Activated naive CD8-positive, alpha-beta T cell (primary cell): ENCODE data around the gene ACSBG1.

Source experiments
- H3K27ac Mint-ChIP-seq: one replicate; pipeline ENCODE4 v1.8.0; 2021; ENCODE audit warnings: mixed read lengths
- H3K27me3 Mint-ChIP-seq: one replicate; pipeline ENCODE4 v1.8.0; 2021; ENCODE audit warnings: mixed read lengths
- H3K36me3 Mint-ChIP-seq: one replicate; pipeline ENCODE4 v1.8.0; 2021; ENCODE audit warnings: mixed read lengths
- H3K4me1 Mint-ChIP-seq: one replicate; pipeline ENCODE4 v1.8.0; 2021; ENCODE audit warnings: low read depth, mixed read lengths
- H3K4me3 Mint-ChIP-seq: one replicate; pipeline ENCODE4 v1.8.0; 2021; ENCODE audit warnings: mild to moderate bottlenecking, mixed read lengths
- H3K9me3 Mint-ChIP-seq: one replicate; pipeline ENCODE4 v1.8.0; 2021; ENCODE audit warnings: low read depth, mixed read lengths

Gene ACSBG1

DNA sequence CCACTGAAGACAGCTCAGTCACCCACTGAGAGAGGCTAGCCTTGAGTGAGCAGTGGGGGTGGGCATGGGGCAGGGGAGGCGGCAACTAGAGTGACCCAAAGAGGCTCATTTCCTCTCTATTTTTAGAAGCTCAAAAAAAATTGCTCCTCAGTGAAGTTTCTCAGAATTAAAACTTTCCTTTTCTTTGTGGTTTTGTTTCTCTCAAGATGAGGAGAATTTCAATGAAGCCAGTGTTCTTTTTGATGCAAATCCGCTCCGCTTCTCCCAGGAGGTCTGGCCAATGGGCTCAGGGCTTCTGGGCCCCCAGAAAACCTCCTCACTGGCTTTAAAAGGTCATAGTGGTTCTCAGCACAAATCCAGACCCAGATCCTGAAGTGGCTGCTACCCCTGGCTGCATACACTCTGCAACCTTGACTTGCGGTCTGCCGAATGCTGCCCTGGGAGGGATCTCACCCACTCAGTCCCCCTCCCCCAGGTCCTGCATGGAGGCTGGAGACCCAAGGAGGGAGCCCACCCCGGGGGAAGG is at the start of gene ACSBG1:
Gene ACSBG1 (minus strand): TSS at position 51 of the 526 bp plus-strand sequence. CDS start 64 bp downstream, outside the sequence.
- Mint-ChIP-seq H3K4me3 (no peak within 1 kb of the TSS), H3K4me1 (no peaks in the 10 kb centered on the region), H3K27me3 (peaks cover 4% of the 10 kb centered on the region), H3K9me3 (no peaks in the 10 kb centered on the region), H3K27ac (no peak within 1 kb of the TSS), H3K36me3 (no peaks in the 10 kb centered on the region)

DNA sequence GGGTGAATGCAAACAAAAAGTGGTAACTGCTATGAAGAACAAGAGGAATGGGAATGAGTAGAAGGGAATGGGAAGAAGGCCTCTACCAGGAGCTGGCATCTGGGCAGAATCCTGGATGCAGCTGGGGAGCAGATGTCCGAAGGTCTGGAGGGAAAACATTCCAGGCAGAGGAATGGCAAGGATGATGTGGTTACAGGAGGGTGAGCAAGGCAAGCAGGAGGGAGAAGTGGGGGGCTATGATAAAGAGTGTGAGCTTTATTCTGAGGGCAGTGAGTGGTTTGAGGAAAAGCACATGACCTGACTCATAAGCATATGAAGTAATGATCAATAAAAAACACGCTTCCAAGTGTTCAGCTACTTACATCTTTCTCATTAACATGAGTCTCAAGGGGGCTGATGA is 48.0 kb upstream of the ACSBG1 start:
- Mint-ChIP-seq H3K4me1 (no peaks in the 10 kb centered on the region), H3K36me3 (peaks cover 3% of the 10 kb centered on the region), H3K27me3 (no peaks in the 10 kb centered on the region), H3K4me3 (no peak overlapping the region), H3K9me3 (no peaks in the 10 kb centered on the region), H3K27ac (no peak overlapping the region)

GRCh38 chr15:78280319-78281072 is 46.1 kb upstream of the ACSBG1 start:
- H3K27me3 Mint-ChIP-seq: no peaks in the 10 kb centered on the region
- H3K27ac Mint-ChIP-seq: no peak overlapping the region
- H3K4me1 Mint-ChIP-seq: no peaks in the 10 kb centered on the region
- H3K4me3 Mint-ChIP-seq: no peak overlapping the region
- no peaks in the 10 kb centered on the region for H3K9me3 Mint-ChIP-seq
- H3K36me3 Mint-ChIP-seq: peaks cover 2% of the 10 kb centered on the region

DNA sequence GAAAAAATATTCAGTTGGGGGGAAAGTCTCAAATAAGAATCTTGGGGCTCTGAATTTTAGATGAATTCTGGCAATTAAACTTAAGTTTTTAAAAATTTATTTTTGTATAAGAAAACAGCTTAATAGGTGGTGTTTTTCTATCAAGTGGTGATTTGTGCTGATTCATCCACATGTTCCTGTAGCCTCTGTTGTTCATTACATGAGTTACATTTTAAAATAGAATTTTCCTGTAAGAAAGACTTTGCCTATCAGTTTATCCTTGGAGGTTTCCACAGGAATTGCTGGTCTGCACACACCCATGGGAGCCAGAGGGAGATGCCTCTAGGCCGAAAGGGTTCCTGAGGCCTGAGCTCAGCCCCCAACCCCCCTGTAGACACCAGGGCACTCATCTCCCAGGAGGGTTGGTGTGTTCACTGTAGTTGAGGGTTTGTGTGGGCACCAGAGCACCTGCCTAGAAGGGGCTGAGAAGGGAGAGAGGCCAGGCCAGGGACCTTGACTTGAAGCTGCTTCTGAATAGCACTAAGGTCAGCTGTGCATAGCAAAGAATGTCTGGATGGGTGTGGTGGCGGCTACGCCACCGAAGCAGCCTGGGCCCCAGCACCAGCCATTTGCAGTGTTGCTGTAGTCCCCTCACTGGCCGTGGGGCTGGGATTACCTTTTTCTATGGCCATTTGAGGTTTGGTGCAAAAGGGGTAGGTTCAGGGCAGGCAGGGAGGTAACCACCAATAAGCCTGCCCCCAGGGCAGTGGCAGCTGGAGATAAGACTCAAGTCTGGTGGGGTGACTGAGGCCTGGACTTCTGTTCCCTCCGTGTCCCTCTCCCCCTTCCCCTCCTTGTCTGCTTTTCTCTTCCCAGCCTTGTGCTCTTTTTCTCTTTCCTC is 41.9 kb upstream of the ACSBG1 start:
- Mint-ChIP-seq H3K4me3 (no peak overlapping the region), H3K27ac (peak overlapping the region; percentile 22), H3K36me3 (peaks cover 2% of the 10 kb centered on the region), H3K4me1 (no peaks in the 10 kb centered on the region), H3K9me3 (no peaks in the 10 kb centered on the region), H3K27me3 (no peaks in the 10 kb centered on the region)

GRCh38 chr15:78274994-78275393 is 40.6 kb upstream of the ACSBG1 start:
- no peaks in the 10 kb centered on the region for H3K27me3 Mint-ChIP-seq
- no peaks in the 10 kb centered on the region for H3K4me1 Mint-ChIP-seq
- H3K9me3 Mint-ChIP-seq: no peaks in the 10 kb centered on the region
- peaks cover 2% of the 10 kb centered on the region for H3K36me3 Mint-ChIP-seq
- no peak overlapping the region for H3K27ac Mint-ChIP-seq
- no peak overlapping the region for H3K4me3 Mint-ChIP-seq

- H3K9me3 Mint-ChIP-seq: no peaks in the 10 kb centered on the region
- no peak overlapping the region for H3K4me3 Mint-ChIP-seq
- peak overlapping the region; percentile 12 for H3K27ac Mint-ChIP-seq
- peaks cover 6% of the 10 kb centered on the region for H3K4me1 Mint-ChIP-seq
- no peaks in the 10 kb centered on the region for H3K27me3 Mint-ChIP-seq
- H3K36me3 Mint-ChIP-seq: no peaks in the 10 kb centered on the region
Observed at GRCh38 chr15:78272776-78273175, 38.4 kb upstream of the ACSBG1 start.

- Mint-ChIP-seq H3K27me3 (no peaks in the 10 kb centered on the region), H3K4me3 (no peak overlapping the region), H3K4me1 (peaks cover 10% of the 10 kb centered on the region), H3K27ac (no peak overlapping the region), H3K36me3 (no peaks in the 10 kb centered on the region), H3K9me3 (no peaks in the 10 kb centered on the region)
Observed at GRCh38 chr15:78272316-78272715, 38.0 kb upstream of the ACSBG1 start.

DNA sequence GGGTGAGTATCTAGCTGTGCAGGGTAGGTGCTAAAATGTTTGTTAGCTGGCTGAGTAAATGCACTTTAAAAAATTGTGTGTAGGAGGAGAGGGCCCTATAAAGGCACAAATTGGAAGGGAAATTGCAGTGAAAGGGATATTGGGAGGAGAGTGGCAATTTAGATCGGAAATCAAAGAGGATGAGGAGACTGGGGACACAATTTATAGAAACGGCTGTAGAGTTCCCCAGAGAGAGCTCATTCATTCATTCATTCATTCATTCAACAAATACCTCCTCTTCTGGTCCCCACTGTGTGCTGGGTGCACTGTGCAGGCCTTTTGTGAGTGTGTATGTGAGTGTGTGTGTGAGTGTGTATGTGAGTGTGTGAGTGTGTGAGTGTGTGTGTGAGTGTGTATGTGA is 32.4 kb upstream of the ACSBG1 start:
- Mint-ChIP-seq H3K36me3 (peaks cover 3% of the 10 kb centered on the region), H3K27ac (peak overlapping the region; percentile 19), H3K4me3 (peak overlapping the region; percentile 89), H3K9me3 (no peaks in the 10 kb centered on the region), H3K27me3 (no peaks in the 10 kb centered on the region), H3K4me1 (peaks cover 32% of the 10 kb centered on the region)

DNA sequence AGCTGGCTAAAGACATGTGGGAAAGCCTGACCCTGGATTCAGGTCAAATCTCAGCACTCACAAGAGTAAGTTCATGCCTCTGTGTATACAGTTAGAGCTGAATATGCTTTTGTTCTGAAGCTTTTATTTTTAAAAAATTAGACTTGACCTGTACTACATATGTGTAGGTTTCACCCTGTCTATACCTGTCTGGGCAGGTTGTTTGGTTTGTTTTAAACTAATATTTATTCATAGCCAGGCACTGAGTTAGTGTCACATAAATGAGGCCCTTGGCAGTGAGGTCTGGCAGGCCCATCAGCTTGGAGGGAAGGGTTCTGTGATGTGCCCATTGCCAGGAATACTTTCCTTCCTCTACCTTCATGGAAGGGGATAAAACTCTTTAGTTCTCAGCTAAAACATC is 31.9 kb upstream of the ACSBG1 start:
- Mint-ChIP-seq H3K27me3 (no peaks in the 10 kb centered on the region), H3K4me3 (peak overlapping the region; percentile 89), H3K4me1 (peaks cover 32% of the 10 kb centered on the region), H3K27ac (peak overlapping the region; percentile 92), H3K36me3 (peaks cover 3% of the 10 kb centered on the region), H3K9me3 (no peaks in the 10 kb centered on the region)

- H3K9me3 Mint-ChIP-seq: no peaks in the 10 kb centered on the region
- H3K27me3 Mint-ChIP-seq: no peaks in the 10 kb centered on the region
- peak overlapping the region; percentile 92 for H3K27ac Mint-ChIP-seq
- peaks cover 32% of the 10 kb centered on the region for H3K4me1 Mint-ChIP-seq
- H3K4me3 Mint-ChIP-seq: peak overlapping the region; percentile 89
- H3K36me3 Mint-ChIP-seq: peaks cover 3% of the 10 kb centered on the region
Observed at GRCh38 chr15:78265752-78266224, 31.4 kb upstream of the ACSBG1 start.

DNA sequence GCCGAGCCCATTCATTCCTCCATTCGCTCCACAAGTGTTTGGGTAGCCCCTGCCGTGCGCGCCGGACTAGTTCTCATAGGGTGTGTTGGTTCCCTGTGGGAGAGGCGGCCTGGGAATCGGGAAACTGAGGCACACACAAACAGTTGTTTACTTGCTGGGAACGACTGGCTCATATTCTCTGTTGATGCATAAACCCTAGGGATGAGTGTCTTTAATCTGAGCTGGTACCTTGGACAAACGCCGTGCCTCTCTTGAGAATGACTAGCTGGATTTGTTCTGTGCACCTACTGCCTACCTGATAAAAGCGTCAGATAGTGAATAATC is 30.7 kb upstream of the ACSBG1 start:
- Mint-ChIP-seq H3K4me1 (peaks cover 32% of the 10 kb centered on the region), H3K36me3 (peaks cover 3% of the 10 kb centered on the region), H3K4me3 (peak overlapping the region; percentile 89), H3K27ac (peak overlapping the region; percentile 92), H3K9me3 (no peaks in the 10 kb centered on the region), H3K27me3 (no peaks in the 10 kb centered on the region)

GRCh38 chr15:78264304-78265136 is 30.2 kb upstream of the ACSBG1 start, which contains the start of gene DNAJA4:
DNAJA4 (plus strand) TSS chr15:78264562; CDS start chr15:78264764, 202 bp downstream.
- Mint-ChIP-seq H3K27ac (peak within 1 kb of the TSS; percentile 92), H3K27me3 (no peaks in the 10 kb centered on the region), H3K4me1 (peaks cover 30% of the 10 kb centered on the region), H3K9me3 (no peaks in the 10 kb centered on the region), H3K36me3 (peaks cover 3% of the 10 kb centered on the region), H3K4me3 (peak within 1 kb of the TSS; percentile 89)

DNA sequence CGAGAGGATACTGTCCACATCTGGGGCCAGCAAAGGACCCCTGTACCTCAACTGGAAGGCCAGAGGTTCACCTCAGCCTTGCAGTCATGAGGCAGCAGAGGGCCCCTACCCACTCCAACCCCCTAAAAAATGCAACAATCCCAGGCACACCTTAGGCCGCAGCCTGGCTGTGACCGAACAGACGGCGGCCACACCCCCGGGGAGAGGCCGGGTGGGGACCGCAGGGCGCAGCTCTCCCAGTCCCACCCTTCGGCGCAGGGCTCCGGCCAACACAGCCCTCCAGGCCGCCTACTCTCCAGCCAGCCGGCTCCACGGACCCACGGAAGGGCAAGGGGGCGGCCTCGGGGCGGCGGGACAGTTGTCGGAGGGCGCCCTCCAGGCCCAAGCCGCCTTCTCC is 29.5 kb upstream of the ACSBG1 start:
- Mint-ChIP-seq H3K36me3 (peaks cover 3% of the 10 kb centered on the region), H3K27me3 (no peaks in the 10 kb centered on the region), H3K4me3 (peak overlapping the region; percentile 69), H3K4me1 (peaks cover 29% of the 10 kb centered on the region), H3K27ac (peak overlapping the region; percentile 79), H3K9me3 (no peaks in the 10 kb centered on the region)

- H3K27me3 Mint-ChIP-seq: no peaks in the 10 kb centered on the region
- peak overlapping the region; percentile 69 for H3K4me3 Mint-ChIP-seq
- peaks cover 26% of the 10 kb centered on the region for H3K4me1 Mint-ChIP-seq
- no peaks in the 10 kb centered on the region for H3K9me3 Mint-ChIP-seq
- H3K27ac Mint-ChIP-seq: peak overlapping the region; percentile 79
- peaks cover 3% of the 10 kb centered on the region for H3K36me3 Mint-ChIP-seq
Observed at GRCh38 chr15:78263351-78263781, 29.0 kb upstream of the ACSBG1 start.
